ENCODE measurements around the gene MIEN1. TPM values are rescaled to one million over a fixed set of nuclear protein-coding genes. Genes with fewer than 3 reads are reported as not detected.

Gene MIEN1
- total RNA-seq, 2 donors from 2014 or later: 46.5 to 119 TPM

- intact Hi-C loops (cut with DNase I): no loop called here
- peaks cover 0 to 4% of the 10 kb centered on the region in 2 donors for H3K36me3 ChIP-seq
- 87% methylated on average over 7 of the region's 7 CpGs for WGBS
Observed at GRCh38 chr17:39719563-39720355, 10.6 kb downstream of the MIEN1 start.

GRCh38 chr17:39717660-39718059, 12.7 kb downstream of the MIEN1 start:
- no peaks in the 10 kb centered on the region for H3K9me3 ChIP-seq
- H3K36me3 ChIP-seq: no peaks in the 10 kb centered on the region
- intact Hi-C loops (cut with DNase I): no loop called here
- peaks cover 15% of the 10 kb centered on the region for H3K4me1 ChIP-seq (replicated peaks)
- H3K27ac ChIP-seq: peak overlapping the region in 1 of 2 donors; percentile 82
- DNase-seq (ENCODE audit: low spot score): no peak
- no peak overlapping the region for H3K4me3 ChIP-seq
- H3K27me3 ChIP-seq (replicated peaks; ENCODE audit: insufficient read depth): no peaks in the 10 kb centered on the region
- 83% methylated on average over 6 of the region's 6 CpGs for WGBS
- TF ChIP-seq POLR2A (IDR thresholded peaks at IDR 0.05) (no peak), CTCF (IDR thresholded peaks at IDR 0.05) (no peak), POLR2AphosphoS5 (IDR thresholded peaks at IDR 0.05) (no peak)

More at GRCh38 chr17:39719563-39720355, 10.6 kb downstream of the MIEN1 start:
- Histone ChIP-seq H3K9me3 (no peaks in the 10 kb centered on the region), H3K4me1 (replicated peaks) (peaks cover 15% of the 10 kb centered on the region), H3K27me3 (replicated peaks; ENCODE audit: insufficient read depth) (no peaks in the 10 kb centered on the region), H3K4me3 (no peak overlapping the region), H3K27ac (no peak overlapping the region)
- DNase-seq (ENCODE audit: low spot score): no peak
- no peak for TF ChIP-seq CTCF (IDR thresholded peaks at IDR 0.05)
- TF ChIP-seq POLR2AphosphoS5 (IDR thresholded peaks at IDR 0.05): no peak
- no peak for TF ChIP-seq POLR2A (IDR thresholded peaks at IDR 0.05)

- Histone ChIP-seq H3K27ac (peak overlapping the region; percentile 82 to 88), H3K4me1 (replicated peaks) (peaks cover 15% of the 10 kb centered on the region), H3K4me3 (no peak overlapping the region), H3K9me3 (no peaks in the 10 kb centered on the region), H3K36me3 (peaks cover under 1 to 2% of the 10 kb centered on the region in 2 donors), H3K27me3 (replicated peaks; ENCODE audit: insufficient read depth) (no peaks in the 10 kb centered on the region)
- TF ChIP-seq POLR2AphosphoS5 (IDR thresholded peaks at IDR 0.05) (peak; percentile 88), POLR2A (IDR thresholded peaks at IDR 0.05) (no peak)
- peak; percentile 81 for DNase-seq (ENCODE audit: low spot score)
- 61% methylated on average over 11 of the region's 11 CpGs for WGBS
- intact Hi-C loops (cut with DNase I): no loop called here
Observed at GRCh38 chr17:39716879-39717536, 13.3 kb downstream of the MIEN1 start.

- intact Hi-C loops (cut with DNase I): no loop called here
- no peak for TF ChIP-seq POLR2AphosphoS5 (IDR thresholded peaks at IDR 0.05)
- TF ChIP-seq CTCF (IDR thresholded peaks at IDR 0.05): no peak
- TF ChIP-seq POLR2A (IDR thresholded peaks at IDR 0.05): no peak
- H3K4me3 ChIP-seq: no peak overlapping the region
- no peaks in the 10 kb centered on the region for H3K9me3 ChIP-seq
- peaks cover 5 to 8% of the 10 kb centered on the region in 2 donors for H3K36me3 ChIP-seq
- 55% methylated on average over 13 of the region's 15 CpGs for WGBS
- H3K4me1 ChIP-seq (replicated peaks): peaks cover 15% of the 10 kb centered on the region
- no peaks in the 10 kb centered on the region for H3K27me3 ChIP-seq (replicated peaks; ENCODE audit: insufficient read depth)
- DNase-seq (ENCODE audit: low spot score): no peak
- peak overlapping the region; percentile 82 to 88 for H3K27ac ChIP-seq
Observed at GRCh38 chr17:39716073-39716818, 14.1 kb downstream of the MIEN1 start.

Measured in prostate gland (tissue), 2 donors.